Right lung (tissue), 5 donors: ENCODE results near the gene TNRC6C. TPM values are rescaled to one million over a fixed set of nuclear protein-coding genes. Genes with fewer than 3 reads are reported as not detected.
"Not testable (repeated sequence)": the region's sequence is repeated elsewhere in the genome, so short reads cannot be mapped to it uniquely, and the experiment has no call there.

Experiments
- DNase-seq, 2 donors: peaks; one replicate each; pipeline ENCODE4 v3.0.0-alpha.2; 2013
- polyA plus RNA-seq, 5 donors: library from polyadenylated mRNA; unstranded; fragments of 120-200 nt; gene quantifications; one replicate each; pipeline versions ENCODE4 v1.2.1 to v1.2.3, GENCODE V29; 2013; ENCODE audit warnings: inconsistent platforms in 1 of 5, low replicate concordance in 1 of 5; ENCODE audit not compliant: insufficient read length in 5 of 5, insufficient read depth in 1 of 5

Gene TNRC6C
- polyA plus RNA-seq, 5 donors = 12.3 to 20.3 (median 14.1) TPM

DNA sequence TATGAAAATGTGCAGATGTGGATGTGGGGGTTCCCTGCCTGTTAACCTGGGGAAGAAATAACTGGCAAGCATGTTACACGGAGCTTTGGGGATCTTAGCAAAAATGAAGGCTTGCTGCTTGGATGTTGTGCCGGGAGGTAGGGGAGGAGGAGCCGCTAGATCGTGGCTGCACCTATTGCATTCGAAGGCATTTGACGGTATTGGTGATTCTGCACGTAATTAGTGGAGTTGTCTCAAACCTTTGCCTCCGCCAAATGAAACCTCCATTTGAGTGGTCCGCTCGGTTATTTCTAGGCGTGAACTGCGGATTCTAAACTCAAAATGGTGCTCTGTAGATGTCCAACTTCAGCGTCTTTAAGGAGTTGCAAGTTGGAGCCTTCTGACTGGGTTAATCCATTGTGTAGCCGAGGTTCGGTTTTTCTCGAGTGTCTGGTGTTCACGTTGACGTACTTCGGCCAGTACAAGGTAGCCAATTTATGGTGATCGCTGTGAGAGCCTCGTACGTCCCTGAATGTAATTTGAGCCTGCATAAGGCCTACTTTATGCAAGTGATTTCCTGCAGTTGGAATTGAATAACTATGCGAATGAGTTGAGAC is 1.5 kb downstream of the TNRC6C start:
- peak in 1 of 2 donors; percentile 33 for DNase-seq

- DNase-seq = no peak
Measured at GRCh38 chr17:77961741-77962140, 3.2 kb downstream of the TNRC6C start.

GRCh38 chr17:77962348-77962747 is 3.8 kb downstream of the TNRC6C start:
- DNase-seq = no peak

DNA sequence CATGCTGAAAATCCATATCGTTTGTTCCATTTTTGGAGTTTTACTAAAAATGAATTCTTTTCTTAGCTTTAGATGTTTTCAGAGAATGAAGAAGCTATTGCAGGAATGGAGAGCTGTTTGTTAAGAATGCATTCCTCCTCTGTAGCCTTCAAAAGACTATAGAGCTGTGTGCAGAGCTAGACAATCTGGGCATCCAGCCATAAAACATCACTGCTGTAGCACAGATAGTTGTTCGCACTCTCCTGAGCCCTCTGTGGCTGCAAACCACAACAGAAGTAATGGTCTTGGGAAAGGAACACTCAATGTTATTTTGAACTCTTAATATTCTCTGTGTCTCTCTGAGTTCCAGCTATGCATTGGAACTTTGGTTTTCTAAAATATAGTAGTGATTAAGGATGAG is 4.9 kb downstream of the TNRC6C start:
- peak in 1 of 2 donors; percentile 68 for DNase-seq

GRCh38 chr17:77965352-77965751 is 6.8 kb downstream of the TNRC6C start:
- DNase-seq = no peak

DNA sequence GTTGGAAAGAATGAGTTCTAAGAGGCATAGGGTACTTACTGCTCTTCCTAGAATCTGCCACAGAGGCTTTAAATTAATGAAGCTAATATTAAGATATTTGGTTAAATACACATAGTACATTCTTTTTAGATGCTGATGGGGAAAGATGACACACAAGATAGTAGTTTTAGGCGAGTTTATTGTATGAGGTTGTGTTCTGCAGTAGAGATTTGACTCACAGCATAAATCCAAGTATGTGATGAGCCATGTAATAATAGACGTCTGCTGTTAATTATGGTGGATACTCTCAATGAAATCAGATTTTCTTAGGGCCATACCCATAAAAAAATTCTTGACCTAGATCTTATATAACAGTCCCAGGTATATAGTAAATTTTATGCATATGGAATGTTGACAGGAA is 8.0 kb downstream of the TNRC6C start:
- no peak for DNase-seq

DNA sequence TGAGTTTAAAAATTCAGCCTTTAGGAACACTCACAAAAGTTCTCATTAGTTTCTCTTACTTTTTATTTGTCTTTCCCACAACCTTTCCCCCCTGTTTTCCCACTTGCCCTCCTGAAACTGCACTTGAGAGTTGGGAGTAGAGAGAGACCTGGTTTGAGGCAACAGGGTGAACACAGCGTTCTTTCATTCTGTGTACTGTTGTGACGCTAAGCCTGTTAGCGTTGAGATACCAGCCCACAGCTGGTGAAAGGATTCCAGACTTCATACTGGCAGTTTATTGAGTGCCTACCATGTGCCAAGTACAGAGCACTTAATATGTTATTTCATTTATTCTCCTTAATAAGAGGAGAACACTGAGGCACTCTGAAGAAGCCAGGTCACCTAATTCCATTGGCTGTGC is 10.3 kb downstream of the TNRC6C start:
- no peak for DNase-seq

- DNase-seq = not testable (repeated sequence)
Measured at GRCh38 chr17:77972271-77972670, 13.8 kb downstream of the TNRC6C start.

DNA sequence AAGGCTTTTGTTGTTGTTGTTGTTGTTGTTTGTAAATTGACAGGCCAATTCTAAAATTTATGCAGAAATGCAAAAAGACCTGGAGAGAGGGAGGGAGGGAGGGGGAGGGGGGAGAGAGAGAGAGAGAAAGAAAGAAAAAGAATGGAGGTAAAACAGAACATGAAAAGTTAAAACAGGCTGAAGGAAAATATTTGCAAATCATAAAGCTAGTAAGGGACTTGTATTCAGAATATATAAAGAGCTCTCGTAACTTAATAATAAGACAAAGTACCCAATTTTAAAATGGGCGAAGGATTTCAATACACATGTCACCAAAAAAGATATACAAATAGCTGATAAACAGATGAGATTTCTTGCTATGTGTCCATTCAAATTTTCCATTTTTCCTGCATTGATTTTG is 15.4 kb downstream of the TNRC6C start:
- no peak for DNase-seq

- no peak for DNase-seq
Measured at GRCh38 chr17:77974396-77974795, 15.9 kb downstream of the TNRC6C start.

GRCh38 chr17:77982430-77982829 is 23.9 kb downstream of the TNRC6C start:
- DNase-seq = not testable (repeated sequence)

DNA sequence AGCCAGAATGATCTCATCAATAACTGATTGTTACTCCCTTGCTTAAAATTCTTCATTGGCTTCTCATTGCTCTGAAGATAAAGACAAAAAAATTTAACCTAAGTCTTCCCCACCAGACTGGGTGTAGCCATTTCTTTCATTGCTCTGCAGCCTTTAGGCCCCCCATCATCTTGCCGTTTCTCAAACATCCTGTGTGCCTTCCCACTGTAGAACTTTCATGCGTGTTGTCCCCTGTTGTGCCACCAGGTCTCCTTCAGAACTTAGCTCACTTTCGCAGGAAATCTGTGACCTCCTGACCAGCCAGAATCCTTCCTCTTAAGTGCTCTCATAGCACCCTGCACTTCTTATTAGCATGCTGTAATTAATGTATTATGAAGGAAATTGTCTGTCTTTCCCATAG is 31.8 kb downstream of the TNRC6C start:
- no peak for DNase-seq

DNA sequence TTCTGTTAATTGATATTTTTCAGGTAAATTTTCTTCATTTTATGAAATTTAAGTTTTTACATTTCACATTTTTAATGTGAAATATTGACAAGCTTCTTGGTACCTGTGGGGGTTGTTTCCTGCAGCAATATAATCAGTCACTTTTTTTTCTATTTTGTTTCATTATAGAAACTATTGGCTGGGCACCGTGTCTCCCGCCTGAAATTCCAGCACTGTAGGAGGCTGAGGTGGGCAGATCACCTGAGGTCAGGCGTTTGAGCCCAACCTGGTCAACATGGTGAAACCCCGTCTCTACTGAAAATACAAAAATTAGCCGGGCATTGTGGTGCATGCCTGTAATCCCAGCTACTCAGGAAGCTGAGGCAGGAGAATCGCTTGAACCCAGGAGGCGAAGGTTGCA is 35.2 kb downstream of the TNRC6C start:
- not testable (repeated sequence) for DNase-seq

- DNase-seq = no peak
Measured at GRCh38 chr17:77995146-77995852, 36.8 kb downstream of the TNRC6C start.

GRCh38 chr17:77996256-77996655 is 37.8 kb downstream of the TNRC6C start:
- DNase-seq = no peak

DNA sequence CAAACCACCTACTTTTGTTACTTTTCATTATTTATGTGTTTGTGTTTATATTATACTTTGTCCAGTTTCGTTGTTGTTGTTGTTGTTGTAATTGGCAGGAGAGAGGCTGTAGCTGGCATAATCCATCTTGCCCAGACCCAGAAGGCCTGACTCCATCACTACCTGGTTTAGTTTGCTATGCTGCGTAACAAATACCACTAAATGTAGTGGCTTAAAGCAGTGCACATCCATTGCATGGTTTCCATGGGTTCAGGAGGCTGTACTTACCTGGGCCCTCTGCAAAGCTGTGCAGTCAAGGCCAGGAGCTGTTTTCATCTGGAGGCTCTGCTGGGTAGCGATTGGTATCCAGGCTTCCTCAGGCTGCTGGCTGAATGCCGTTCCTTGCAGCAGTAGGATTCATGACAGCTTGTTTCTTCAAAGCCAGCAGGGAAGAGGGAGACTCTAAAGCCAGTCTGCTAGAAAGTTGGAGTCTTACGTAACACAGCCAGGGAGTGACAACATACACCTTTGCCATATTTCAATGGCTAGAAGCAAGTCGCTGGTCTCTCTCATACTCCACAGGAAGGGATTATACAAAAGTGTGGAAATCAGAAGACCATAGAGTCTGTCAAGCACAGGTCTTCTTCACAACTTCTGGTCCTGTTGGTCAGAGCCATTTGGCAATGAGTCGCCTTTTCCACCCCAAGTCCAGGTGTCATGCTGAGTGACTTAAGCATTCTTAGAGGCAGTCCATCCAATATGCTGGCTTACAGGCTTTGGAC is 41.1 kb downstream of the TNRC6C start:
- DNase-seq = no peak

- no peak for DNase-seq
Measured at GRCh38 chr17:78000341-78000740, 41.8 kb downstream of the TNRC6C start.

GRCh38 chr17:78001182-78001581 is 42.7 kb downstream of the TNRC6C start:
- DNase-seq = no peak

DNA sequence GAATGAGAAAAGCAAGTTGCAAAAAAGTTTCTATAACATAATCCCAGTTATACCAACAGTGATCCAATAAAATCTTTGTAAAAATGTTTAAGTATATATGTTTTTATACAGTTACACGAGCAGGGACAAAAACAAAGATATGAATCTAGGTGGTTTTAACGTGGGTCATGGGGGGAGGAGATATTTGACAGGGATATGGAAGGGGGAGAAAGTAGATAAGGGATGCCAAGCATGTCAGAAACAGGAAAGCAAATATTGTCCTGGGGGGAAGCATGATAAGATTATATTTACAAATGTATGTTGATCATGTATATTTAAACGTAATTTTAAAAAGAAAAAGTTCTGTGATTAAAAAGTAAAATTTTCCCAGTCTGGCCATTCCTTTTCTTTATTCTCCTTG is 43.1 kb downstream of the TNRC6C start:
- no peak for DNase-seq

DNA sequence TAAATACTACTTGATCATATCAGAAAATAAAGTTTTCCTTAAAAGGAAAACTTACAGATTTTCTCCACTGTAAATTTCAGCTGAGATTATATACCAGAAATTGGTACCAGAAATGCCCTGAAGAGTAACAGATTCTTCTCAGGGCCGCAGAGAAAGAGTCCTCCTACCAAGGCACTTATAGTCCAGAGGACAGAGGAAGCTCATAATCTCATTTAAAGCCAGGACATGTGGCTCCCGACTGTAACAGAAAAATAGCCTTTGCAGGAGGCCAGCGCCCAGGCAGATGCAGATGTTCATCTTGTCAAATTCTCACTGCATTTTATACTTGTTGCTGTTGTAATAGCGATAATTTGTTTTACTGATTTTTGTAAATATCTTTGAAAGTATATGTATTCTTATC is 43.7 kb downstream of the TNRC6C start:
- DNase-seq = no peak

DNA sequence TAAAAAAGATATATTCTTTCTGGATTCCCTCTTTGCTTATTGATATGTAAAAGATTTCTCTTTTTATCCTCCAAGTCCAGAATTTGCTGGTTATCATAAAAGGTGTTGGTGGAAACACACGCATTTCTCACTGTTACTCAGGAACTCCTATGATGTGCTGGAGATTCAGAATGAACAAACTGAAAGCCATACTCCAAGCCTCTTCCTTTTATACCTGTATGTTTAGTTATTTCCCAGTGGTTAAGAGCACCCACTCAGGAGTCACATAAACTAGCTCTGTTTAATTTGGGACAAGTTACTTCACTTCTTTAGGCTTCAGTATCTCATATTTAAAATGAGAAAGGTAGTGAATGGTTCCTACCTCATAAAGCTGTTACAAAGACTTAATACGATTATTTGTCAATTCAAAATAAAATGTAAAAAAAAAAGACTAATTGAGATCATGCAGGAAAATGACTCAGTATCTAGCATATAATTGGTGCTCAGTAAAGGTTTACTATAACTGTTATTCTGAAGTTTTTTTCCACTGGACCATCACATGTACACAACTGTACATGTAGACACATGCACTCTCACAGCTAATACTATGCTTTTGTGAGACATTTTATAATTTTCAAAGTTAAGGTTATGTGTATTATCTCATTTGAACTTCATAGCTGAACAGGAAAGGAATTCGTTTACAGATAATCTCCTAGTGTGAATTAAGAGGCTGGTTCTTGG is 47.1 kb downstream of the TNRC6C start:
- DNase-seq = no peak

- no peak for DNase-seq
Measured at GRCh38 chr17:78006338-78006737, 47.8 kb downstream of the TNRC6C start.
